HG03469 (cell line): ENCODE results near the gene BORCS5.
"Not testable (repeated sequence)": the region's sequence is repeated elsewhere in the genome, so short reads cannot be mapped to it uniquely, and the experiment has no call there.

Experiments used
- ATAC-seq: cut with Tn5 transposase; IDR thresholded peaks from one replicate; pipeline ENCODE4 v1.9.1; 2021; ENCODE audit warnings: mild to moderate bottlenecking, moderate library complexity, moderate number of reproducible peaks; ENCODE audit not compliant: unreplicated experiment

BORCS5 gene

GRCh38 chr12:12356896-12357718 lies at the start of gene BORCS5:
TSS of gene BORCS5 (plus strand) at chr12:12357078. CDS start at chr12:12357452, 374 bp downstream.
- peak; percentile 88 for ATAC-seq

- not testable (repeated sequence) for ATAC-seq
These were observed 46.2 kb upstream of the BORCS5 start for GRCh38 chr12:12310695-12311094.

- no peak for ATAC-seq
These were observed 41.0 kb upstream of the BORCS5 start for GRCh38 chr12:12315838-12316237.

DNA sequence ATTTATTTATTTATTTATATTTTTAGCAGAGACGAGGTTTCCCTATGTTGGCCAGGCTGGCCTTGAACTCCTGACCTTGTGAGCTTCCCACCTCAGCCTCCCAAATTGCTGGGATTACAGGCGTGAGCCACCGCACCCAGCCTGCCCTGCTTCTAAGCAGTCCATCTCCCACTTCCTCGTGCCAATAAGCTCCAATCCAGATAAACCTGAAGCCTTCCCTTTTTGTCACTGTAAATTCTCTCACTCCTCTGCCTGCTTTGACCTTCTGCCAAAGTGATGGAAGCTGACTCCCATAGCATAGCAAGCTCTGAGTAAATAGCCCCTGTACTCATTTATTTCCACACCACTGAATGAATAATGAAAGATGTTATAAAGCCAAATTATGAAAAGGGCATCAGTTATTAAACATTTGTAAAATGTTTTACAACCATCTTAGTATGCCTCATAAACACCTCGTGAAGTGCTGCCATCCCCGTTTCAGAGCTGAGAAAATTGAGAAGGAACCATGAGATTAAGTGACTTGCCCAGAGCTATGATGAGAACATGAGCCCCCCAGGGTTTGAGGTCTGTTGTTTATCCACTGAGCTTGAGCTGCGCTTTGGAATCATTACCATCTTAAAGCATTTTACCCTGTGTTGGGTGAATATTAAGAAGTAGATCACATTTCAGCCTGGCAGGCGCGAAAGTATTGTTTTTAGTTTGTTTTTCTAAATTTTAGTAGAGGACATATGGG lies 37.3 kb upstream of the BORCS5 start:
- ATAC-seq: no peak

GRCh38 chr12:12323118-12323517 lies 33.8 kb upstream of the BORCS5 start:
- no peak for ATAC-seq

GRCh38 chr12:12323591-12323990 lies 33.3 kb upstream of the BORCS5 start:
- ATAC-seq: no peak

DNA sequence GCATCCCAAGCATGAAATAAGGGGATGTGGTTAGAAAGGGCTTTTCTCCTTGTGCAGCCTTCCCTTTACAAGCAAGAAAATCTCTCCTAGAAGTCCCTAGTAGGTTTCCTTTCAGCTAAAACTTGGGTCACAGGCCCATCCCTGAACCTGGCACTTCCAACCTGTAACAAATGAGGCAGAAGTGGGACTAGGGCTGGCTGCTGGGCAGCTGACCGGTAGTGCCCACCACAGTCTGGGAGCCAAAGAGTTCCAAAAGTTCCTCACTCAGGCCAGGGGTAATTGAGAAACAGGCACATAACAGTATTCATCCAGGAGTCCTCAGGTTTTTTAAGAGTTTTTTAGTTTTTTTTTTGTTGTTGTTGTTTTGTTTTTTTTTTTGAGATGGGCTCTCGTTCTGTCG lies 30.6 kb upstream of the BORCS5 start:
- ATAC-seq: no peak

DNA sequence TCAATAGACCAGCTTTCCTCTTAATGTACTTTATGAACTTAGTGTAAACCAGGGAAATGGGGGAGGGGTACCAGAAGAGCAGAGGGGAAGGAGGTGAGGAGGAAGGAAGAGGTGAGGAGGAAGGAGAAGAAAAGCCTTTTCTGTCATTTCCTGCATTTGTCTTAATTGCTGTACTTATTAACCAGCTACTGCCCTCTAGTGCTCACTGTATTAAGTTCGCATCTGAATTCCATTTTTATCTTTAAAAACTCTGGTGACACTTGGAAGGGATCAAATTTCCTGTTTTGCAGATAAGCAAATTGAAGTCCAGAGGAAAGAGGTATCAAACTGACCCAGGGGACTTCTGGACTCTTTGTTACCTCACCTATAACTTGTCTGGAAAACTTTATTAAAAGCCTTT lies 29.1 kb upstream of the BORCS5 start:
- ATAC-seq: no peak

GRCh38 chr12:12331244-12331771 lies 25.6 kb upstream of the BORCS5 start:
- no peak for ATAC-seq

DNA sequence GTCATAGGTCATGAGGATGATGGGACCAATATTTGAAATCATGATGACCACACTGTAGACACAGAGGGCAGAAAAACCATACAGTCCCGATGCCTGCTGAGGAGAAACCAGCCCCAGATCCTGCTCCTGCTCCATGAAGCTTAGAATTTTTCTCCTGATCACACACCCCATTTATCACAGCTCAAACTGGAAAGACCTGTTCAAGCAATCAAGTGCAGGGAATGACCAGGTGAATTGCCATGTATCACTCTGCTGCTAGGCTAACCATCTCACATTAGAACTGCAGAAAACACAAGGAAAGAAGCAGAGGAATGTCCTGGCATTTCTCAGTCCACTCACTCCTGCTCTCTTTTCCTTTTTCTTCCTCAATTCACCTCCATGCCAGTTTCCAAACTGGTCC lies 25.0 kb upstream of the BORCS5 start:
- no peak for ATAC-seq

DNA sequence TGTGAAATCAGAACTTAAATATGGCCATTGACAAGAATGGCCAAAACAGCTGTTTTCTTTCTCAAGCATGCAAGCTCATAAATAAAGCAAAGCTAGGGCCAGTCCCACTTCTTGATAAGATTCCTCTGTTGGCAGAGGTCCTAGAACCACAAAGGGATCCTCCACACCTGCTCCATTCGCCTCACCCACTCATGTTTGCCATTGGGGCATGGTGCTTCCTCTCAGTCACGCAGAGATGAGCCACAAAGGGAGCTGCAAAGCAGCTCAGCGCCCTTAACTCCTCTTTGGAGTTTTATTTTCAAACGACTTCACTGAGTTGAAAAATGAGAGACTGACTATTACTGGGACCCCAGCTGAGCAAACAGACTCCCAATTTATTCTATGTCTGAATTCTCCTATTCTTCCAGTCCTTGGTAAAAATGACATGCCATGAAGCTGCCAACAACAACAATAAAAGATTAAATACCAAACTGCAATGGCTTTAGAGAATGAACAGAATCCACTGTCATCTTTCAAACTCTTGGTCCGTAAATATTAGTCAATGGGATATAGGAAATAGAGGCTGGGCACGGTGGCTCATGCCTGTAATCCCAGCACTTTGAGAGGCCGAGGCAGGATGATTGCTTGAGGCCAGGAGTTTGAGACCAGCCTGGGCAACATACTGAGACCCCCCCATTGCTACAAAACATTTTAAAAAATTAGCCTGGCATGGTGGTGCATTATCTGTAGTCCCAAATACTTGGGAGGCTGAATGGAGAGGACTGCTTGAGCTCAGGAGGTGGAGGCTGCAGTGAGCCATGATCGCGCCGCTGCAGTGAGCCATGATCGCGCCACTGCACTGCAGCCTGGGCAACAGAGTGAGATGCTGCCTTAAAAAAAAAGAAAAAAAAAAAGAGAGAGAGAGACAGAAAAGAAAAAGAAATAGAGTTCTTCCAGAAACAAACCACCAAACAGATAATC lies 23.2 kb upstream of the BORCS5 start:
- ATAC-seq: no peak

DNA sequence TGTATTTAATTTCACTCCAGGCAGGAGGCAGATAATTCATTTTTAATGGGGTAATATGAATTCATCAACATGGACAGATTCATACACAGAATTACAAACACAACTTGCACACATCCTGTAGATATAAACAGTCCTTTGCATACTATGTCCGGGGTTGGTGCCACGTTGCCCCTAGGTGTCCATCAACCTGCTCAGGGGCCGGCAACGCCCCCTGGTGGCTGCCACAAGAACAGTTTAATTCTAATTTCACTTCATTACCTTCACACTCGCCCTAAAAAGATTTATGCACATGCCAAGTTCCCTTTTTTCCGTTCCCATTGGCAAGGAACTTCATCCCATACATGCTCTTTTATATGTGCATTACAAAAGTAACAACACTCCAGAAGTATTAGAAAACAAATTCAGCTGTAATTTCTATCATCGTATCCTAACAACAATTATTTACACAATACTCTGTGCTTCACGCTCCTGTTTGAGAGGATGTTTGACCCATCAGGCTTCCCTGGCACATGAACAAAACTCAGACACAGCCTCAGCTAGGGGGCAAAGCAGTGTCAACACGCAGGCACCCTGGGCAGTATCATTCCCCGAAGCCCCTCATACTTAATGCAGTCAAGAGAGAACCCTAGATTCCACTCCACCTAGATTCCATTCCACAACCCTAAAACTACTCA lies 22.4 kb upstream of the BORCS5 start:
- ATAC-seq: no peak

- no peak for ATAC-seq
These were observed 20.8 kb upstream of the BORCS5 start for GRCh38 chr12:12336049-12336411.

DNA sequence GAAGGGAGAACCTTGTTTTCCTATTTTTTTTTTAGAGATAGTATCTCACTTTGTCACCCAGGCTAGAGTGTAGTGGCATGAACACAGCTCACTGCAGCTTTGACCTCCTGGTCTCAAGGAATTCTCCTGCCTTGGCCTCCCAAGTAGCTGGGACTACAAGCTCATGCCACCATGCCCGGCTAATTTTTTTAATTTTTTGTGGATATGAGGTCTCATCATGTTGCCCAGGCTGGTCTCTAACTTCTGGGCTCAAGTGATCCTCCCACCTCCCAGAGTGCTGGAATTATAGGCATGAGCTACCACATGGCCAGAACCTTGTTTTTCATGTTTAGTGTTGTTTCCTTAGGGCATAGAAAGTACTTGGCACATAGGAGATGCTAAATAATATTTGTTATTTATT lies 20.4 kb upstream of the BORCS5 start:
- no peak for ATAC-seq

DNA sequence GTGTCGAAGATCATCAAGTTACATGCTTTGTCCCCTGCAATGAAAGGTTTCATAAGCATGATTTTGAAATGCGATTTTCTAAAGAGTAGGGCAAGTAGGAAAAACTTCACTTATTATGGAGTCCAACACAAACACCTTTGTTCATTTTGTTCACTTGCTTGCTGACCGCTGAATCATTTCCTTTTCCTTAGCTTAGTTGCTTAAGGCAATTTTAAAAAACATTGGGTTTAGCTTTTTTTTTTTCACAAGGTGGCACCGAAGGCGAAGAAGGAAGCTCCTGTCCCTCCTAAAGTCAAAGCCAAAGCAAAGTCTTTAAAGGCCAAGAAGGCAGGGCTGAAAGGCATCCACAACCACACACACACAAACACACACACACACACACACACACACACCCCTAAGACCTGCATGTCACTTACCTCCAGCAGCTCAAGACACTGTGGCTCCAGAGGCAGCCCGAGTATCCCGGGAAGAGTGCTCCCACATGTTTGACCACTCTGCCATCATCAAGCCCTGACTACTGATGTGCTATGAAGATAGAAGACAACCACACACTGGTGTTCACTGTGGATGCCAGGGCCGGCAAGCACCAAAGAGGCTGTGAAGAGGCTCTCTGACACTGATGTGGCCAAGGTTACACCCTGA lies 18.2 kb upstream of the BORCS5 start:
- ATAC-seq: no peak

GRCh38 chr12:12349711-12350665 lies 6.9 kb upstream of the BORCS5 start, which contains the start of gene MANSC1:
TSS of gene MANSC1 (minus strand) at chr12:12350242. CDS start at chr12:12343314, 6,928 bp downstream.
- no peak for ATAC-seq

DNA sequence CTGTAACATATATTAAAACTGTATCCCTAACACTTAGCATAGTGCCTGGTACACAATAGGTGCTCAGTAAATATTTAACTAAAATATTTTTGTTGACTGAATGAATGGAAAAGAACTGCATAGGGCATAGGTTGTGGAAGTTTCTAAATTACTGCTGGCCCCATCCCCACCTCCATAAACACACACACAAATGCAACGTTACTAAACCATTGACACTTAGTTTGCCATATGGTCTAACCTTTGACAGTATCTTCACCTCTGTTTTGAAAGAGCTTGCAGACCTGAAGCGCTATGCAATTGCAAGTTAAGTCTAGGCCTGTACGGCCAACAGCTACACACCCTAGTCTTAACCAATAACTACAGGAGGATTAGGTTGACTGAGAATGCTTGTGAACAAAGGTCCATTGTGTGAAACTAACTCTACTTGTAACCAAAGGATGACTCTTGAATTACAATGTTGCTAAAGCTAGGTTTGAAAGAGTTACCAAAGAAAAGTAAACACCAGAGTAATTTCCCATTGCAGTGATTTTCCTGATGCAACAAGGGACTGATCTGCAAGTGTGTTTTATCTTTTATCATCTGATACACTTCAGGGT lies 5.9 kb upstream of the BORCS5 start:
- no peak for ATAC-seq
